Uterus (tissue), 4 donors: ENCODE measurements around the gene SMIM14. TPM values are rescaled to one million over a fixed set of nuclear protein-coding genes. Genes with fewer than 3 reads are reported as not detected.
"Not testable (repeated sequence)": the region's sequence is repeated elsewhere in the genome, so short reads cannot be mapped to it uniquely, and the experiment has no call there.

Experiments used
- DNase-seq, 2 donors: peaks; one replicate each; pipeline ENCODE4 v3.0.0-alpha.2; 2019 to 2020
- H3K27ac ChIP-seq, 2 donors: fragments of 200-600 bp; sonication (generic); 1 replicate in 1 of 2; 2 replicates in 1 of 2; pipeline ENCODE4 v1.5.1; 2016 to 2018
- H3K27me3 ChIP-seq, 2 donors: fragments of 200-600 bp; sonication (generic); one replicate each; pipeline ENCODE4 v1.5.1; 2018 to 2019; ENCODE audit warnings: control low read depth in 1 of 2
- H3K36me3 ChIP-seq, 2 donors: fragments of 200-600 bp; sonication (generic); one replicate each; pipeline ENCODE4 v1.5.1; 2019; ENCODE audit warnings: control low read depth in 1 of 2
- H3K4me1 ChIP-seq, 2 donors: fragments of 200-600 bp; sonication (generic); one replicate each; pipeline ENCODE4 v1.5.1; 2018 to 2019; ENCODE audit warnings: control low read depth in 1 of 2
- H3K4me3 ChIP-seq, 2 donors: fragments of 200-600 bp; sonication (generic); 1 replicate in 1 of 2; 2 replicates in 1 of 2; pipeline ENCODE4 v1.5.1; 2018 to 2019; ENCODE audit warnings: mild to moderate bottlenecking in 1 of 2
- H3K9me3 ChIP-seq, 2 donors: fragments of 200-600 bp; sonication (generic); one replicate each; pipeline ENCODE4 v1.5.1; 2019; ENCODE audit warnings: control low read depth in 1 of 2
- POLR2A ChIP-seq, 2 donors: fragments of 450-650 bp; IDR thresholded peaks; one replicate each; pipeline ENCODE4 v1.6.1; 2016; ENCODE audit warnings: antibody characterized with exemption in 2 of 2, mild to moderate bottlenecking in 1 of 2, moderate library complexity in 1 of 2
- intact Hi-C: fragments of 100-400 bp; cut with DNase I; formaldehyde crosslinking; loops from one replicate; pipeline ENCODE4 v1.15.1; 2023; ENCODE audit warnings: low total_unique reads
- total RNA-seq, 4 donors: library from RNA; depleted of rRNA in 3 of 4; stranded (reverse); fragments of >200 nt in 3 of 4; gene quantifications; one replicate each; pipeline versions ENCODE4 v1.1.0 to v1.2.4, GENCODE V29; 2014 to 2023
- TF ChIP-seq, protein P1 (sequence below), 4 experiments: fragments of 200-600 bp in 2 of 4; fragments of 450-650 bp in 2 of 4; sonication (generic) in 2 of 4; IDR thresholded peaks; one replicate each; pipeline ENCODE4 v1.5.1; 2016 to 2019; ENCODE audit warnings: antibody characterized with exemption in 4 of 4, mild to moderate bottlenecking in 2 of 4, moderate library complexity in 1 of 4
- donor health status: DM: yes; HTN: yes; CAD: no.

SMIM14 gene
- total RNA-seq, 4 donors from 2014 or later = 21.3 to 53.2 (median 35.3) TPM

DNA sequence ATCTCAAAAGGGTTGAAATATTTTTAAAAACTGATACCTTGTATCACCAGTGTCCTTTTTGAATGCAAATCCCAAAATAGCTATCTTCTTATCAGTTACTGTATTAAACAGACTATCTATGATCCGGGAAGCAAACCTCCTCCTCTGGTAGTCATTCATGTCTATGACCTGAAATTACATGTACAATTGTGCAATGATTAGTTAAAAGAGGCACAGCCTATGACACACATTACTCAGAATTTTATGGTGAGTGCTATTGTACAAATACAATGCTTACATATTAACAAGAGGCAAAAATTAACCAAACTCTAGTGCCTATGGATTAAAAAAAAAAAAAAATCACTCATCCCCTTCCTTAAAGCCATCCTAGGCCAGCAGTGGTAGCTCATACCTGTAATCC lies 133.1 kb downstream of the SMIM14 start:
- Histone ChIP-seq H3K27me3 (no peaks in the 10 kb centered on the region), H3K36me3 (no peaks in the 10 kb centered on the region), H3K4me3 (no peak overlapping the region), H3K9me3 (no peaks in the 10 kb centered on the region), H3K27ac (no peak overlapping the region), H3K4me1 (no peaks in the 10 kb centered on the region)
- intact Hi-C loops = no loop called here
- no peak for DNase-seq
- TF ChIP-seq, protein P1, sequence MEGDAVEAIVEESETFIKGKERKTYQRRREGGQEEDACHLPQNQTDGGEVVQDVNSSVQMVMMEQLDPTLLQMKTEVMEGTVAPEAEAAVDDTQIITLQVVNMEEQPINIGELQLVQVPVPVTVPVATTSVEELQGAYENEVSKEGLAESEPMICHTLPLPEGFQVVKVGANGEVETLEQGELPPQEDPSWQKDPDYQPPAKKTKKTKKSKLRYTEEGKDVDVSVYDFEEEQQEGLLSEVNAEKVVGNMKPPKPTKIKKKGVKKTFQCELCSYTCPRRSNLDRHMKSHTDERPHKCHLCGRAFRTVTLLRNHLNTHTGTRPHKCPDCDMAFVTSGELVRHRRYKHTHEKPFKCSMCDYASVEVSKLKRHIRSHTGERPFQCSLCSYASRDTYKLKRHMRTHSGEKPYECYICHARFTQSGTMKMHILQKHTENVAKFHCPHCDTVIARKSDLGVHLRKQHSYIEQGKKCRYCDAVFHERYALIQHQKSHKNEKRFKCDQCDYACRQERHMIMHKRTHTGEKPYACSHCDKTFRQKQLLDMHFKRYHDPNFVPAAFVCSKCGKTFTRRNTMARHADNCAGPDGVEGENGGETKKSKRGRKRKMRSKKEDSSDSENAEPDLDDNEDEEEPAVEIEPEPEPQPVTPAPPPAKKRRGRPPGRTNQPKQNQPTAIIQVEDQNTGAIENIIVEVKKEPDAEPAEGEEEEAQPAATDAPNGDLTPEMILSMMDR (IDR thresholded peaks at IDR 0.05) = no peak
- TF ChIP-seq POLR2A (IDR thresholded peaks at IDR 0.05) = no peak

DNA sequence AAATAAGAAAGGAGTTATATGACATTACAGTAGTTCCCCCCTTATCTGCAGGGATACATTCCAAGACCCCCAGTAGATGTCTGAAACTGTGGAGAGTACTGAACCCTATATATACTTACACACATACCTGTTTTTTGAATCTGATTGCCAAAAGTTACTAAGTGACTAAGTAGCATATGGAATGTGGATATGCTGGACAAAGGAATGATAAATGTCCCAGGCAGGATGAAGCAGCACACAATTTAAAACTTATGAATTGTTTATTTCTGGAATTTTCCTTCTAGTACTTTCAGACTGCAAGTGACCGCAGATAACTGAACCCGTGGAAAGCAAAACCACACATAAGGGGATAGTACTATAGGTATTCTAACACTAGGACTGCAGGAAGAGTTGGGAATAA lies 134.1 kb downstream of the SMIM14 start:
- Histone ChIP-seq H3K27me3 (no peaks in the 10 kb centered on the region), H3K36me3 (no peaks in the 10 kb centered on the region), H3K27ac (no peak overlapping the region), H3K4me3 (no peak overlapping the region), H3K4me1 (no peaks in the 10 kb centered on the region), H3K9me3 (no peaks in the 10 kb centered on the region)
- no peak for DNase-seq
- TF ChIP-seq, protein P1 (IDR thresholded peaks at IDR 0.05) = no peak
- TF ChIP-seq POLR2A (IDR thresholded peaks at IDR 0.05) = no peak
- intact Hi-C loops = no loop called here

DNA sequence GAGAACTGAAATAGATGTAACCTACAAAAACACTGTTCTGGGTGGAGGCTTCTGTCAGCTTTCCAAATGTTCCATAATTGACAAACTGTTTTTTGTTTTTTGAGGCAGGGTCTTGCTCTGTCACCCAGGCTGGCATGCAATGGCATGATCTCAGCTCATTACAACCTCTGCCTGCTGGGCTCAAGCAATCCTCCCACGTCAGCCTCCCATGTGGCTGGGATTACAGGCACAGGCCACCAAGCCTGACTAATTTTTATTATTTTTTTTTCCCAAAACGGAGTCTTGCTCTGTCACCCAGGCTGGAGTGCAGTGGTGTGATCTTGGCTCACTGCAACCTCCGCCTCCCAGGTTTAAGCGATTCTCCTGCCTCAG lies 136.0 kb downstream of the SMIM14 start:
- H3K9me3 ChIP-seq, H3K27ac ChIP-seq, H3K36me3 ChIP-seq, intact Hi-C loops, H3K27me3 ChIP-seq, DNase-seq, H3K4me3 ChIP-seq, H3K4me1 ChIP-seq: not testable (repeated sequence)

DNA sequence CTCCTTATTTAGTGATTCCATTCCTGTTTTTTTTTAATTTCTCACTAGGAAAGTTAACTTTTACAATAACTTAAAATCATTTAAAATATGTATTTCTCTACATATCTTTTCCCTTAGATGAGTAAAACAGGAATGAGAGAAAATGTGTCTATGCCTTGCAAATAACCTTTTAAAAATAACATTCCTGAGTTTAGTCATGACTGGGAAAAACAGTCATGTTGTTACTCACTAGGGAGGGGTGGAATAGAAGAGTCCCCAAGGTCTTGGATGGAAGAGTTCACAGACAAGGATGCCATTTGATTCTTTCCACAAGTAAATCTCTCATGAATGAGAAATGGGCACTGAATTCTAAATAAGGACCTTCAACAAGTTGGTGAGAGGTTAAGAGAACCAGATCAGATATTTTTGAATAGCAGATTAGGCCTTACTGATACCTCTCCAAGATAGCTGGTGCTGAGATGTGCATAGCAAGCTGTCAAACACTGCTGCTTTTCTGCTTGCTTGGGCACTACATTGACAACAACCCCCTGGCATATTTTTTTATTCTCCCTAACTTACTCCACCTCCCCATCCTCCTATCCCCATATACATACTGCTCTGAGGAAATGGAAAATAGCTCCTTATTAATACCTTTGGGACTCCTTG lies 136.5 kb downstream of the SMIM14 start:
- no peak overlapping the region for H3K4me3 ChIP-seq
- DNase-seq = no peak
- no peaks in the 10 kb centered on the region for H3K27me3 ChIP-seq
- H3K9me3 ChIP-seq = no peaks in the 10 kb centered on the region
- TF ChIP-seq POLR2A (IDR thresholded peaks at IDR 0.05) = no peak
- TF ChIP-seq, protein P1 (IDR thresholded peaks at IDR 0.05) = no peak
- H3K36me3 ChIP-seq = no peaks in the 10 kb centered on the region
- no peak overlapping the region for H3K27ac ChIP-seq
- intact Hi-C loops = no loop called here
- no peaks in the 10 kb centered on the region for H3K4me1 ChIP-seq

DNA sequence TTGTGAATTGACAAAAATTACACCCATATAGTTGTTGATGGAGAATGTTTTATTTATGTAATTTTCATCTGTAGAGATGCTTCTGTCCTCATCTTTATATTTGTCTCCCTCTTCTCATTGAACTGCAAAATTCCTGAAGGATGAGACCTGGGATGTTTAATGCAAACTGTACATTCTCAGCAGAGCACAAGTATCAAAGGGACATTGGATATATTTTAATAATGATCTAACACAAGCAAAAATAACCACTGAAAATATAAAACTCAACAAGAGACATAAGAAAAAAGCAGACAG lies 140.0 kb downstream of the SMIM14 start:
- no peak overlapping the region for H3K4me3 ChIP-seq
- DNase-seq = no peak
- H3K4me1 ChIP-seq = no peaks in the 10 kb centered on the region
- H3K27me3 ChIP-seq = no peaks in the 10 kb centered on the region
- no peak overlapping the region for H3K27ac ChIP-seq
- no peaks in the 10 kb centered on the region for H3K9me3 ChIP-seq
- intact Hi-C loops = no loop called here
- TF ChIP-seq, protein P1 (IDR thresholded peaks at IDR 0.05) = no peak
- no peak for TF ChIP-seq POLR2A (IDR thresholded peaks at IDR 0.05)
- no peaks in the 10 kb centered on the region for H3K36me3 ChIP-seq
